H1 (cell line): ENCODE results near the gene DRC3. TPM values are rescaled to one million over a fixed set of nuclear protein-coding genes. Genes with fewer than 3 reads are reported as not detected.

Experiments
- CEBPB ChIP-seq: IDR thresholded peaks from 2 replicates; pipeline ENCODE4 v1.6.1; 2012; ENCODE audit warnings: low read depth, low read length
- E2F6 ChIP-seq: IDR thresholded peaks from 2 replicates; pipeline ENCODE4 v1.6.1; 2012; ENCODE audit warnings: inconsistent platforms
- EGR1 ChIP-seq: IDR thresholded peaks from 2 replicates; pipeline ENCODE4 v1.6.1; 2011; ENCODE audit warnings: low read depth, low read length, borderline replicate concordance
- KDM1A ChIP-seq: fragments of 200-600, 300-600 bp; sonication (generic); IDR thresholded peaks from 2 replicates; pipeline ENCODE4 v1.7.1; 2016; ENCODE audit warnings: mild to moderate bottlenecking, low read length, borderline replicate concordance
- KDM4A ChIP-seq: IDR thresholded peaks from one replicate; pipeline ENCODE4 v1.7.1; 2012; ENCODE audit warnings: low read depth, mild to moderate bottlenecking, moderate library complexity, low read length, inconsistent platforms; ENCODE audit not compliant: severe bottlenecking
- RBBP5 ChIP-seq: IDR thresholded peaks from 2 replicates; pipeline ENCODE4 v1.7.1; 2012; ENCODE audit warnings: low read depth, mild to moderate bottlenecking, inconsistent platforms, low read length, moderate library complexity, borderline replicate concordance
- TBP ChIP-seq: IDR thresholded peaks from 2 replicates; pipeline ENCODE4 v1.6.1; 2011; ENCODE audit warnings: low read depth, low read length, improper control_type of control experiment
- TEAD4 ChIP-seq: IDR thresholded peaks from 2 replicates; pipeline ENCODE4 v1.6.1; 2012; ENCODE audit warnings: low read depth, low read length, inconsistent platforms, mixed read lengths
- polyA plus RNA-seq, 7 experiments: library from polyadenylated mRNA; depleted of rRNA in 3 of 7; stranded (reverse) in 5 of 7; unstranded in 2 of 7; fragments of >200 nt in 5 of 7; fragments of 200-250 nt in 2 of 7; gene quantifications; 1 replicate in 5 of 7; 2 replicates in 1 of 7; 4 replicates in 1 of 7; pipeline versions ENCODE4 v1.2.1 to v1.2.3, GENCODE V29; 2011 to 2013; ENCODE audit warnings: missing spikeins in 2 of 7, mixed read lengths in 2 of 7
- total RNA-seq: library from RNA; stranded (reverse); fragmentation: NEBNext Ultra II Directional; extraction: Animal tissue kit (Norgen Biotek cat#: 25700); gene quantifications from 2 replicates; pipeline ENCODE4 v1.2.1, GENCODE V29; 2021
- TF ChIP-seq, protein P1 (sequence below): fragments of 300-600 bp; sonication (generic); IDR thresholded peaks from 2 replicates; pipeline ENCODE4 v1.7.1; 2012; ENCODE audit warnings: low read length, moderate library complexity, mild to moderate bottlenecking, inconsistent platforms; ENCODE audit not compliant: insufficient replicate concordance

Gene DRC3
- total and polyA plus RNA-seq, 2 of the 8 experiments (the other 6 are each of a cell fraction or from before 2014, with no cell fraction given) = 0.59 TPM; not detected in 1

GRCh38 chr17:18039535-18040260 lies 67.0 kb downstream of the DRC3 start (continued):
- TF ChIP-seq, protein P1, sequence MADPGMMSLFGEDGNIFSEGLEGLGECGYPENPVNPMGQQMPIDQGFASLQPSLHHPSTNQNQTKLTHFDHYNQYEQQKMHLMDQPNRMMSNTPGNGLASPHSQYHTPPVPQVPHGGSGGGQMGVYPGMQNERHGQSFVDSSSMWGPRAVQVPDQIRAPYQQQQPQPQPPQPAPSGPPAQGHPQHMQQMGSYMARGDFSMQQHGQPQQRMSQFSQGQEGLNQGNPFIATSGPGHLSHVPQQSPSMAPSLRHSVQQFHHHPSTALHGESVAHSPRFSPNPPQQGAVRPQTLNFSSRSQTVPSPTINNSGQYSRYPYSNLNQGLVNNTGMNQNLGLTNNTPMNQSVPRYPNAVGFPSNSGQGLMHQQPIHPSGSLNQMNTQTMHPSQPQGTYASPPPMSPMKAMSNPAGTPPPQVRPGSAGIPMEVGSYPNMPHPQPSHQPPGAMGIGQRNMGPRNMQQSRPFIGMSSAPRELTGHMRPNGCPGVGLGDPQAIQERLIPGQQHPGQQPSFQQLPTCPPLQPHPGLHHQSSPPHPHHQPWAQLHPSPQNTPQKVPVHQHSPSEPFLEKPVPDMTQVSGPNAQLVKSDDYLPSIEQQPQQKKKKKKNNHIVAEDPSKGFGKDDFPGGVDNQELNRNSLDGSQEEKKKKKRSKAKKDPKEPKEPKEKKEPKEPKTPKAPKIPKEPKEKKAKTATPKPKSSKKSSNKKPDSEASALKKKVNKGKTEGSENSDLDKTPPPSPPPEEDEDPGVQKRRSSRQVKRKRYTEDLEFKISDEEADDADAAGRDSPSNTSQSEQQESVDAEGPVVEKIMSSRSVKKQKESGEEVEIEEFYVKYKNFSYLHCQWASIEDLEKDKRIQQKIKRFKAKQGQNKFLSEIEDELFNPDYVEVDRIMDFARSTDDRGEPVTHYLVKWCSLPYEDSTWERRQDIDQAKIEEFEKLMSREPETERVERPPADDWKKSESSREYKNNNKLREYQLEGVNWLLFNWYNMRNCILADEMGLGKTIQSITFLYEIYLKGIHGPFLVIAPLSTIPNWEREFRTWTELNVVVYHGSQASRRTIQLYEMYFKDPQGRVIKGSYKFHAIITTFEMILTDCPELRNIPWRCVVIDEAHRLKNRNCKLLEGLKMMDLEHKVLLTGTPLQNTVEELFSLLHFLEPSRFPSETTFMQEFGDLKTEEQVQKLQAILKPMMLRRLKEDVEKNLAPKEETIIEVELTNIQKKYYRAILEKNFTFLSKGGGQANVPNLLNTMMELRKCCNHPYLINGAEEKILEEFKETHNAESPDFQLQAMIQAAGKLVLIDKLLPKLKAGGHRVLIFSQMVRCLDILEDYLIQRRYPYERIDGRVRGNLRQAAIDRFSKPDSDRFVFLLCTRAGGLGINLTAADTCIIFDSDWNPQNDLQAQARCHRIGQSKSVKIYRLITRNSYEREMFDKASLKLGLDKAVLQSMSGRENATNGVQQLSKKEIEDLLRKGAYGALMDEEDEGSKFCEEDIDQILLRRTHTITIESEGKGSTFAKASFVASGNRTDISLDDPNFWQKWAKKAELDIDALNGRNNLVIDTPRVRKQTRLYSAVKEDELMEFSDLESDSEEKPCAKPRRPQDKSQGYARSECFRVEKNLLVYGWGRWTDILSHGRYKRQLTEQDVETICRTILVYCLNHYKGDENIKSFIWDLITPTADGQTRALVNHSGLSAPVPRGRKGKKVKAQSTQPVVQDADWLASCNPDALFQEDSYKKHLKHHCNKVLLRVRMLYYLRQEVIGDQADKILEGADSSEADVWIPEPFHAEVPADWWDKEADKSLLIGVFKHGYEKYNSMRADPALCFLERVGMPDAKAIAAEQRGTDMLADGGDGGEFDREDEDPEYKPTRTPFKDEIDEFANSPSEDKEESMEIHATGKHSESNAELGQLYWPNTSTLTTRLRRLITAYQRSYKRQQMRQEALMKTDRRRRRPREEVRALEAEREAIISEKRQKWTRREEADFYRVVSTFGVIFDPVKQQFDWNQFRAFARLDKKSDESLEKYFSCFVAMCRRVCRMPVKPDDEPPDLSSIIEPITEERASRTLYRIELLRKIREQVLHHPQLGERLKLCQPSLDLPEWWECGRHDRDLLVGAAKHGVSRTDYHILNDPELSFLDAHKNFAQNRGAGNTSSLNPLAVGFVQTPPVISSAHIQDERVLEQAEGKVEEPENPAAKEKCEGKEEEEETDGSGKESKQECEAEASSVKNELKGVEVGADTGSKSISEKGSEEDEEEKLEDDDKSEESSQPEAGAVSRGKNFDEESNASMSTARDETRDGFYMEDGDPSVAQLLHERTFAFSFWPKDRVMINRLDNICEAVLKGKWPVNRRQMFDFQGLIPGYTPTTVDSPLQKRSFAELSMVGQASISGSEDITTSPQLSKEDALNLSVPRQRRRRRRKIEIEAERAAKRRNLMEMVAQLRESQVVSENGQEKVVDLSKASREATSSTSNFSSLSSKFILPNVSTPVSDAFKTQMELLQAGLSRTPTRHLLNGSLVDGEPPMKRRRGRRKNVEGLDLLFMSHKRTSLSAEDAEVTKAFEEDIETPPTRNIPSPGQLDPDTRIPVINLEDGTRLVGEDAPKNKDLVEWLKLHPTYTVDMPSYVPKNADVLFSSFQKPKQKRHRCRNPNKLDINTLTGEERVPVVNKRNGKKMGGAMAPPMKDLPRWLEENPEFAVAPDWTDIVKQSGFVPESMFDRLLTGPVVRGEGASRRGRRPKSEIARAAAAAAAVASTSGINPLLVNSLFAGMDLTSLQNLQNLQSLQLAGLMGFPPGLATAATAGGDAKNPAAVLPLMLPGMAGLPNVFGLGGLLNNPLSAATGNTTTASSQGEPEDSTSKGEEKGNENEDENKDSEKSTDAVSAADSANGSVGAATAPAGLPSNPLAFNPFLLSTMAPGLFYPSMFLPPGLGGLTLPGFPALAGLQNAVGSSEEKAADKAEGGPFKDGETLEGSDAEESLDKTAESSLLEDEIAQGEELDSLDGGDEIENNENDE = no peak
- TF ChIP-seq E2F6 (no peak), RBBP5 (peak; percentile 33; the same call in 1 of the 2 replicates), KDM4A (peak; percentile 39), EGR1 (no peak), TBP (no peak), KDM1A (no peak), TEAD4 (no peak), CEBPB (no peak)
